K562 (cell line): ENCODE measurements around the gene OR6B2. TPM values are rescaled to one million over a fixed set of nuclear protein-coding genes. Genes with fewer than 3 reads are reported as not detected.

ENCODE experiments used
- ATAC-seq: fragments of 200-7000 bp; cut with Tn5 transposase; 3 replicates; pipeline ENCODE4 v1.9.1; 2020; ENCODE audit warnings: moderate library complexity
- BruUV-seq: library from RNA; stranded (reverse); fragments of 400-500 nt; replicated peaks from 2 replicates; lab custom pipeline; 2021; lab: Mats Ljungman, UMichigan
- CTCF ChIA-PET: fragments of 300-600 bp; formaldehyde crosslinking; extraction: SDS; loops from one replicate; lab custom pipeline; 2021; ENCODE audit warnings: low intra/inter-chr PET ratio; lab: Yijun Ruan, JAX
- POLR2A ChIA-PET: fragments of 300-600, 350-650 bp; sonication (Branson Sonifier 250); formaldehyde crosslinking; extraction: SDS; loops from one replicate; lab custom pipeline; 2021; ENCODE audit warnings: antibody characterized with exemption, inconsistent platforms; lab: Yijun Ruan, JAX
- DNase-seq, 4 experiments: peaks; one replicate each; pipeline versions ENCODE4 v3.0.0 to v3.0.0-alpha.2; 2011 to 2018; ENCODE audit warnings: low spot score in 3 of 4, mixed read lengths in 3 of 4; ENCODE audit errors: extremely low read depth in 1 of 4
- FAIRE-seq: peaks from 2 replicates; lab custom pipeline; 2011; peaks lifted over from hg19 to GRCh38; lab: Jason Lieb, UNC
- H2AFZ ChIP-seq: 2 replicates; pipeline ENCODE4 v1.6.0; 2011; ENCODE audit warnings: low read depth, low read length, control low read depth, inconsistent platforms
- H3K27ac ChIP-seq: fragments of 200-600 bp; 3 replicates; pipeline ENCODE4 v1.8.0; 2011; ENCODE audit warnings: low read depth, mild to moderate bottlenecking, control low read depth, inconsistent platforms, low read length, moderate library complexity, mixed read lengths; ENCODE audit errors: extremely low read depth
- H3K27me3 ChIP-seq, 2 experiments: fragments of 300-600 bp in 1 of 2; 2 replicates in 1 of 2; 3 replicates in 1 of 2; pipeline versions ENCODE4 v1.6.0 to v1.8.0; 2011; ENCODE audit warnings: inconsistent platforms in 2 of 2, low read length in 2 of 2, mild to moderate bottlenecking in 1 of 2, mixed read lengths in 1 of 2, moderate library complexity in 1 of 2; ENCODE audit not compliant: control insufficient read depth in 2 of 2, insufficient read depth in 2 of 2
- H3K36me3 ChIP-seq: fragments of 300-600 bp; 3 replicates; pipeline ENCODE4 v1.8.0; 2011; ENCODE audit warnings: mild to moderate bottlenecking, low read length, inconsistent platforms; ENCODE audit not compliant: control insufficient read depth, insufficient read depth
- H3K4me1 ChIP-seq, 2 experiments: fragments of 200-600 bp in 1 of 2; replicated peaks in 1 of 2; 2 replicates in 1 of 2; 3 replicates in 1 of 2; pipeline versions ENCODE4 v1.5.1 to v1.8.0; 2011; ENCODE audit warnings: inconsistent platforms in 2 of 2, low read length in 2 of 2, mild to moderate bottlenecking in 1 of 2, mixed read lengths in 1 of 2, moderate library complexity in 1 of 2; ENCODE audit not compliant: control insufficient read depth in 2 of 2, insufficient read depth in 2 of 2
- H3K4me2 ChIP-seq: 2 replicates; pipeline ENCODE4 v1.6.1; 2011; ENCODE audit warnings: low read length, control low read depth, inconsistent platforms, mixed read lengths; ENCODE audit not compliant: insufficient read depth
- H3K4me3 ChIP-seq: fragments of 200-600 bp; sonication (generic), shearing (Covaris generic); 2 replicates; pipeline ENCODE4 v1.5.1; 2016; ENCODE audit warnings: control low read depth, inconsistent platforms
- H3K79me2 ChIP-seq: fragments of 200-600 bp; 3 replicates; pipeline ENCODE4 v1.8.0; 2011; ENCODE audit warnings: low read length, inconsistent platforms; ENCODE audit not compliant: control insufficient read depth, insufficient read depth
- H3K9ac ChIP-seq, 2 experiments: 2 replicates each; pipeline versions ENCODE4 v1.6.0 to v1.6.1; 2011; ENCODE audit warnings: low read depth in 2 of 2, low read length in 2 of 2, control low read depth in 1 of 2, inconsistent platforms in 1 of 2, mild to moderate bottlenecking in 1 of 2, mixed read lengths in 1 of 2; ENCODE audit not compliant: insufficient read depth in 1 of 2
- H3K9me1 ChIP-seq: one replicate; pipeline ENCODE4 v1.6.0; 2011; ENCODE audit warnings: inconsistent platforms, mild to moderate bottlenecking, low read length, moderate library complexity; ENCODE audit not compliant: control insufficient read depth, insufficient read depth
- H3K9me3 ChIP-seq: replicated peaks from 2 replicates; pipeline ENCODE4 v1.5.1; 2011; ENCODE audit warnings: low read depth, low read length, inconsistent platforms; ENCODE audit not compliant: control insufficient read depth, insufficient read depth
- H4K20me1 ChIP-seq: replicated peaks from 2 replicates; pipeline ENCODE4 v1.6.1; 2011; ENCODE audit warnings: low read length, inconsistent platforms, mixed read lengths; ENCODE audit not compliant: control insufficient read depth, insufficient read depth
- BACH1 ChIP-seq: fragments of 200-800 bp; sonication (Bioruptor generic); IDR thresholded peaks from 2 replicates; pipeline ENCODE4 v1.6.1; 2016; ENCODE audit warnings: missing genetic modification characterization, missing compliant biosample characterization
- ILF3 ChIP-seq: fragments of 450-650 bp; IDR thresholded peaks from 2 replicates; pipeline ENCODE4 v1.6.1; 2018; ENCODE audit warnings: antibody characterized with exemption, mild to moderate bottlenecking, moderate library complexity, borderline replicate concordance
- NFE2 ChIP-seq: IDR thresholded peaks from 2 replicates; pipeline ENCODE4 v1.6.1; 2014; ENCODE audit warnings: antibody characterized with exemption, low read depth
- NFIX ChIP-seq: fragments of 250-450 bp; sonication (Bioruptor Pico); IDR thresholded peaks from 2 replicates; pipeline ENCODE4 v1.4.0; 2020; ENCODE audit warnings: low read depth, mild to moderate bottlenecking, moderate library complexity
- SNIP1 ChIP-seq: fragments of 450-650 bp; IDR thresholded peaks from 2 replicates; pipeline ENCODE4 v1.7.1; 2017; ENCODE audit warnings: low read depth, mild to moderate bottlenecking
- TAF15 ChIP-seq: fragments of 200-400 bp; formaldehyde crosslinking; IDR thresholded peaks from 2 replicates; pipeline ENCODE4 v1.6.1; 2017; ENCODE audit warnings: mild to moderate bottlenecking, low read depth, low read length, moderate library complexity
- TCF7L2 ChIP-seq: fragments of 150-350 bp; IDR thresholded peaks from 2 replicates; pipeline ENCODE4 v1.6.1; 2016; ENCODE audit warnings: low read depth, mild to moderate bottlenecking, low read length, moderate library complexity
- ZNF174 ChIP-seq: fragments of 250-450 bp; sonication (Bioruptor Pico); IDR thresholded peaks from 2 replicates; pipeline ENCODE4 v1.4.0; 2020; ENCODE audit warnings: mild to moderate bottlenecking
- ZNF644 ChIP-seq: fragments of 200-800 bp; sonication (Bioruptor generic); IDR thresholded peaks from 2 replicates; pipeline ENCODE4 v1.6.1; 2016; ENCODE audit warnings: low read depth, missing genetic modification characterization, missing compliant biosample characterization
- ZNF778 ChIP-seq: fragments of 450-650 bp; formaldehyde crosslinking; IDR thresholded peaks from 2 replicates; pipeline ENCODE4 v1.4.0; 2020; ENCODE audit warnings: mild to moderate bottlenecking, moderate library complexity
- WGBS: fragments of 100-300 bp; shearing (Covaris generic); methylation state at CpG from one replicate; pipeline ENCODE4 v1.1.6; 2016; ENCODE audit warnings: low coverage, mixed read lengths; ENCODE audit not compliant: insufficient coverage; ENCODE audit errors: missing lambda C conversion rate; 5-methylcytosine and 5-hydroxymethylcytosine counted together
- in situ Hi-C: fragments of 300-500 bp; cut with MboI; formaldehyde crosslinking; loops from 4 replicates; pipeline ENCODE4 v1.15.0; 2018; ENCODE audit warnings: inconsistent platforms, mixed read lengths
- intact Hi-C: fragments of 100-400 bp; cut with micrococcal nuclease; formaldehyde crosslinking; loops from 2 replicates; pipeline ENCODE4 v1.14.2; 2022
- polyA plus RNA-seq, 8 experiments: library from polyadenylated mRNA; depleted of rRNA in 4 of 8; stranded (reverse) in 5 of 8; unstranded in 3 of 8; fragments of >200 nt; fragmentation: Nextera tagmentation in 2 of 8; fragmentation: Illumina TruSeq in 1 of 8; extraction: Ambion mirVana in 2 of 8; extraction: Trizol in 1 of 8; gene quantifications; 2 replicates each; pipeline versions ENCODE4 v1.2.1 to v1.2.3, GENCODE V29; 2011 to 2014; ENCODE audit warnings: inconsistent platforms in 1 of 8, missing spikeins in 1 of 8
- total RNA-seq, 7 experiments: library from RNA; depleted of rRNA in 6 of 7; stranded (reverse); fragments of >200 nt in 6 of 7; fragmentation: Illumina TruSeq in 2 of 7; extraction: Trizol in 2 of 7; gene quantifications; 2 replicates each; pipeline versions ENCODE4 v1.2.1 to v1.2.3, GENCODE V29; 2011 to 2021; ENCODE audit warnings: low replicate concordance in 1 of 7
- TF ChIP-seq, protein P1 (sequence below): fragments of 250-450 bp; sonication (Bioruptor Pico); IDR thresholded peaks from 2 replicates; pipeline ENCODE4 v1.4.0; 2020; ENCODE audit warnings: borderline replicate concordance
- TF ChIP-seq, protein P2 (sequence below): fragments of 250-450 bp; sonication (Bioruptor Pico); IDR thresholded peaks from 2 replicates; pipeline ENCODE4 v1.5.0; 2021; ENCODE audit warnings: mild to moderate bottlenecking, borderline replicate concordance
- TF ChIP-seq, protein P3 (sequence below): fragments of 450-650 bp; IDR thresholded peaks from 2 replicates; pipeline ENCODE4 v1.6.1; 2016; ENCODE audit warnings: borderline replicate concordance
- TF ChIP-seq, protein P4 (sequence below): sonication (generic); formaldehyde crosslinking; IDR thresholded peaks from 2 replicates; pipeline ENCODE4 v1.9.0; 2022; ENCODE audit warnings: mild to moderate bottlenecking, missing genetic modification reagents

Gene OR6B2
- total and polyA plus RNA-seq, 9 of the 15 experiments (the other 6 are each of a cell fraction or from before 2014, with no cell fraction given): not detected

DNA sequence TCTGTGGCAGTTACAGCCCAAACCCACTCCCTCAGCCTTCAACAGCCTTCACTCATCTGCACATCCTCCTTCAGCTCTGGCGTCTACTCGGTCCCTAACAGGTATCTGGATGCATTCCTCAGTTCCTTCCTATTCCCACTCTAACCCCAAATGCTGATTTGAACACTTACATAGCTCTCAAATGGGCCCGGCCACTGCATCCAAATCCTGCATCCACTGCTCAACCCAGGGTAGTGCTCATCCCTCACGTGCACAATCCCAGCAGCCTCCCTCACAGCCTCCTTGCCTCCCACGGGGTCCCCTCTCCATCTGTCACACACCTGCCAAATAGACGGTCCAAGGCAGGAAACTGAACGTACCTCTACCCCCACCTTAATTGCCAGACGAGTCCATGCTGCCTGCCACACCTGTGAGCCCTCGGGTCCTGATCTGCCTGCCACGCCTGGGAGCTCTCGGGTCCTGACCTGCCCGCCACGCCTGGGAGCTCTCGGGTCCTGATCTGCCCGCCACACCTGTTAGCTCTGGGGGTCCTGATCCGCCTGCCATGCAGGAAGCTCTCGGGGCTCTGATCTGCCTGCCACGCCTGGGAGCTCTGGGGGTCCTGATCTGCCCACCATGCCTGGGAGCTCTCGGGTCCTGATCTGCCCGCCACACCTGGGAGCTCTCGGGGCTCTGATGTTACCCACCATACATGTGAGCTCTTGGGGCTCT, 13.2 kb upstream of the OR6B2 start:
- Histone ChIP-seq H3K27ac (no peak overlapping the region), H4K20me1 (no peaks in the 10 kb centered on the region), H3K4me2 (no peak overlapping the region), H2AFZ (no peak overlapping the region)
- TF ChIP-seq ZNF644 (no peak), ILF3 (no peak), TAF15 (no peak), ZNF174 (CRISPR knock-in tag) (no peak), NFE2 (no peak), BACH1 (no peak), TCF7L2 (no peak), NFIX (CRISPR knock-in tag) (no peak), SNIP1 (no peak), ZNF778 (CRISPR knock-in tag) (no peak)
- TF ChIP-seq, protein P1, sequence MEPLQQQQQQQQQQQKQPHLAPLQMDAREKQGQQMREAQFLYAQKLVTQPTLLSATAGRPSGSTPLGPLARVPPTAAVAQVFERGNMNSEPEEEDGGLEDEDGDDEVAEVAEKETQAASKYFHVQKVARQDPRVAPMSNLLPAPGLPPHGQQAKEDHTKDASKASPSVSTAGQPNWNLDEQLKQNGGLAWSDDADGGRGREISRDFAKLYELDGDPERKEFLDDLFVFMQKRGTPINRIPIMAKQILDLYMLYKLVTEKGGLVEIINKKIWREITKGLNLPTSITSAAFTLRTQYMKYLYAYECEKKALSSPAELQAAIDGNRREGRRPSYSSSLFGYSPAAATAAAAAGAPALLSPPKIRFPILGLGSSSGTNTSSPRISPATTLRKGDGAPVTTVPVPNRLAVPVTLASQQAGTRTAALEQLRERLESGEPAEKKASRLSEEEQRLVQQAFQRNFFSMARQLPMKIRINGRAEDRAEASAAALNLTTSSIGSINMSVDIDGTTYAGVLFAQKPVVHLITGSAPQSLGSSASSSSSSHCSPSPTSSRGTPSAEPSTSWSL (CRISPR knock-in tag): no peak
- TF ChIP-seq, protein P2, sequence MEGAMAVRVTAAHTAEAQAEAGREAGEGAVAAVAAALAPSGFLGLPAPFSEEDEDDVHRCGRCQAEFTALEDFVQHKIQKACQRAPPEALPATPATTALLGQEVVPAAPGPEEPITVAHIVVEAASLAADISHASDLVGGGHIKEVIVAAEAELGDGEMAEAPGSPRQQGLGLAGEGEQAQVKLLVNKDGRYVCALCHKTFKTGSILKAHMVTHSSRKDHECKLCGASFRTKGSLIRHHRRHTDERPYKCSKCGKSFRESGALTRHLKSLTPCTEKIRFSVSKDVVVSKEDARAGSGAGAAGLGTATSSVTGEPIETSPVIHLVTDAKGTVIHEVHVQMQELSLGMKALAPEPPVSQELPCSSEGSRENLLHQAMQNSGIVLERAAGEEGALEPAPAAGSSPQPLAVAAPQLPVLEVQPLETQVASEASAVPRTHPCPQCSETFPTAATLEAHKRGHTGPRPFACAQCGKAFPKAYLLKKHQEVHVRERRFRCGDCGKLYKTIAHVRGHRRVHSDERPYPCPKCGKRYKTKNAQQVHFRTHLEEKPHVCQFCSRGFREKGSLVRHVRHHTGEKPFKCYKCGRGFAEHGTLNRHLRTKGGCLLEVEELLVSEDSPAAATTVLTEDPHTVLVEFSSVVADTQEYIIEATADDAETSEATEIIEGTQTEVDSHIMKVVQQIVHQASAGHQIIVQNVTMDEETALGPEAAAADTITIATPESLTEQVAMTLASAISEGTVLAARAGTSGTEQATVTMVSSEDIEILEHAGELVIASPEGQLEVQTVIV: no peak
- TF ChIP-seq, protein P3, sequence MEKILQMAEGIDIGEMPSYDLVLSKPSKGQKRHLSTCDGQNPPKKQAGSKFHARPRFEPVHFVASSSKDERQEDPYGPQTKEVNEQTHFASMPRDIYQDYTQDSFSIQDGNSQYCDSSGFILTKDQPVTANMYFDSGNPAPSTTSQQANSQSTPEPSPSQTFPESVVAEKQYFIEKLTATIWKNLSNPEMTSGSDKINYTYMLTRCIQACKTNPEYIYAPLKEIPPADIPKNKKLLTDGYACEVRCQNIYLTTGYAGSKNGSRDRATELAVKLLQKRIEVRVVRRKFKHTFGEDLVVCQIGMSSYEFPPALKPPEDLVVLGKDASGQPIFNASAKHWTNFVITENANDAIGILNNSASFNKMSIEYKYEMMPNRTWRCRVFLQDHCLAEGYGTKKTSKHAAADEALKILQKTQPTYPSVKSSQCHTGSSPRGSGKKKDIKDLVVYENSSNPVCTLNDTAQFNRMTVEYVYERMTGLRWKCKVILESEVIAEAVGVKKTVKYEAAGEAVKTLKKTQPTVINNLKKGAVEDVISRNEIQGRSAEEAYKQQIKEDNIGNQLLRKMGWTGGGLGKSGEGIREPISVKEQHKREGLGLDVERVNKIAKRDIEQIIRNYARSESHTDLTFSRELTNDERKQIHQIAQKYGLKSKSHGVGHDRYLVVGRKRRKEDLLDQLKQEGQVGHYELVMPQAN: no peak
- TF ChIP-seq, protein P4, sequence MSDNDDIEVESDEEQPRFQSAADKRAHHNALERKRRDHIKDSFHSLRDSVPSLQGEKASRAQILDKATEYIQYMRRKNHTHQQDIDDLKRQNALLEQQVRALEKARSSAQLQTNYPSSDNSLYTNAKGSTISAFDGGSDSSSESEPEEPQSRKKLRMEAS (CRISPR knock-in tag): no peak
- TF ChIP-seq, all 486 proteins: peak for 0
- Histone ChIP-seq H3K4me3 (no peak overlapping the region), H3K36me3 (no peaks in the 10 kb centered on the region), H3K9me3 (no peaks in the 10 kb centered on the region), H3K4me1 (no peaks in the 10 kb centered on the region), H3K9ac (no peak overlapping the region), H3K27me3 (peaks cover 14 to 48% of the 10 kb centered on the region in 2 experiments; a peak in 3 of 5 replicates), H3K9me1 (no peaks in the 10 kb centered on the region), H3K79me2 (no peaks in the 10 kb centered on the region)
- BruUV-seq: no TSS peak
- in situ Hi-C loops (no loop called here), intact Hi-C loops (no loop called here)
- WGBS: 2% methylated on average over 14 of the region's 21 CpGs
- FAIRE-seq: no peak
- ChIA-PET POLR2A (interaction anchor here (0.6 kb wide), 1 partner anchor 109 kb away, joined by 3 read pairs; no protein-coding TSS in a partner anchor), CTCF (no interaction called here)
- no peak for DNase-seq
- ATAC-seq: no peak
